Ovary (tissue), 3 donors: Measurements from ENCODE around the gene ADCY10.

ENCODE experiments used
- CTCF ChIP-seq, 3 donors: fragments of 450-650 bp in 2 of 3; fragments of 200-600 bp in 1 of 3; IDR thresholded peaks; one replicate each; pipeline versions ENCODE4 v1.5.1 to v1.8.0; 2016 to 2022; ENCODE audit warnings: antibody characterized with exemption in 3 of 3, mild to moderate bottlenecking in 1 of 3
- EP300 ChIP-seq: sonication (generic); formaldehyde crosslinking; IDR thresholded peaks from one replicate; pipeline ENCODE4 v1.6.1; 2017; ENCODE audit warnings: antibody characterized with exemption
- POLR2A ChIP-seq: fragments of 450-650 bp; IDR thresholded peaks from one replicate; pipeline ENCODE4 v1.6.1; 2017; ENCODE audit warnings: antibody characterized with exemption, mild to moderate bottlenecking, moderate library complexity
- donor health status: DM: no; HTN: no; CAD: no.

GRCh38 chr1:167774710-167775109, 139.2 kb downstream of the ADCY10 start:
- TF ChIP-seq CTCF (IDR thresholded peaks at IDR 0.05) (no peak), POLR2A (no peak), EP300 (no peak)
